GM11168 (cell line): ENCODE data around the gene VWA7.
"Not testable (repeated sequence)": the region's sequence is repeated elsewhere in the genome, so short reads cannot be mapped to it uniquely, and the experiment has no call there.

Experiments used
- in situ Hi-C: fragments of 300-500 bp; cut with MboI; formaldehyde crosslinking; loops from one replicate; pipeline ENCODE4 v1.12.0; 2022; ENCODE audit warnings: low sequenced_read_pairs; ENCODE audit not compliant: unreplicated experiment

The VWA7 gene

GRCh38 chr6:31776989-31777666 lies at the start of gene VWA7:
Gene VWA7, minus strand, starts transcription at chr6:31777328. Its CDS starts 549 bp downstream, at chr6:31776779.
- in situ Hi-C loops = no loop called here

GRCh38 chr6:31826793-31827285 lies 49.7 kb upstream of the VWA7 start:
- in situ Hi-C loops = no loop called here

- in situ Hi-C loops = no loop called here
These were observed 48.4 kb upstream of the VWA7 start for GRCh38 chr6:31825553-31825952.

GRCh38 chr6:31823592-31824196 lies 46.6 kb upstream of the VWA7 start:
- in situ Hi-C loops = not testable (repeated sequence)

GRCh38 chr6:31822036-31822821 lies 45.1 kb upstream of the VWA7 start:
- in situ Hi-C loops = no loop called here

- in situ Hi-C loops = no loop called here
These were observed 44.3 kb upstream of the VWA7 start for GRCh38 chr6:31821301-31822035.

- in situ Hi-C loops = not testable (repeated sequence)
These were observed 43.3 kb upstream of the VWA7 start for GRCh38 chr6:31820399-31820798.

GRCh38 chr6:31819871-31820299 lies 42.8 kb upstream of the VWA7 start:
- in situ Hi-C loops = no loop called here

- in situ Hi-C loops = not testable (repeated sequence)
These were observed 40.9 kb upstream of the VWA7 start for GRCh38 chr6:31817929-31818511.

- in situ Hi-C loops = not testable (repeated sequence)
These were observed 40.2 kb upstream of the VWA7 start for GRCh38 chr6:31817133-31817928.

GRCh38 chr6:31815025-31815838 lies 38.1 kb upstream of the VWA7 start, which contains the start of the genes HSPA1A and HSPA1L:
Gene HSPA1A, plus strand, starts transcription at chr6:31815543. Its CDS starts 214 bp downstream, at chr6:31815757.
Gene HSPA1L, minus strand, starts transcription at chr6:31815283. Its CDS starts 3,311 bp downstream, at chr6:31811972.
- in situ Hi-C loops = no loop called here

- in situ Hi-C loops = no loop called here
These were observed 37.5 kb upstream of the VWA7 start for GRCh38 chr6:31814677-31815024.

GRCh38 chr6:31813465-31813849 lies 36.3 kb upstream of the VWA7 start:
- in situ Hi-C loops = no loop called here

GRCh38 chr6:31811645-31812044 lies 34.5 kb upstream of the VWA7 start:
- in situ Hi-C loops = no loop called here

GRCh38 chr6:31808599-31808998 lies 31.5 kb upstream of the VWA7 start:
- in situ Hi-C loops = not testable (repeated sequence)

GRCh38 chr6:31806470-31807272 lies 29.5 kb upstream of the VWA7 start, which contains the start of gene LSM2:
Gene LSM2, minus strand, starts transcription at chr6:31806966. Its CDS starts 209 bp downstream, at chr6:31806757.
- in situ Hi-C loops = no loop called here

- in situ Hi-C loops = no loop called here
These were observed 28.9 kb upstream of the VWA7 start for GRCh38 chr6:31805939-31806469.
